ENCODE measurements around the gene GARIN5A.

DNA sequence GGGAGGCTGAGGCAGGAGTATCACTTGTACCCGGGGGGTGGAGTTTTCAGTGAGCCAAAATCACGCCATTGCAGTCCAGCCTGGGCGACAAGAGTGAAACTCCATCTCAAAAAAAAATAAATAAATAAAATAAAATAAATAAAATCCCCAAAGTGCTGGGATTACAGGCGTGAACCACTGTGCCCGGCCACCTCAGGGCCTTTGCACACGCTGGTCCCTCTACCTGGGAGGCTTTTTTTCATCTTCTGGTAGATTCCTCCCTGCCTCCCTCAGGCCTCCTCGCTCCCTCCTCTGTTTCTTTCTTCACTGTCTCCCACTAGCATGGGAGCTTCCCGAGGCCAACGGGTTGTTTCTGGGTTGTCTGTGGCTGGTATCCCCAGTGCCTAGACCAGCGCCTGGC, 28.9 kb downstream of the GARIN5A start:
- TF ChIP-seq POLR2A (IDR thresholded peaks at IDR 0.05; ENCODE audit: low read depth), result no peak
- TF ChIP-seq, protein P1, sequence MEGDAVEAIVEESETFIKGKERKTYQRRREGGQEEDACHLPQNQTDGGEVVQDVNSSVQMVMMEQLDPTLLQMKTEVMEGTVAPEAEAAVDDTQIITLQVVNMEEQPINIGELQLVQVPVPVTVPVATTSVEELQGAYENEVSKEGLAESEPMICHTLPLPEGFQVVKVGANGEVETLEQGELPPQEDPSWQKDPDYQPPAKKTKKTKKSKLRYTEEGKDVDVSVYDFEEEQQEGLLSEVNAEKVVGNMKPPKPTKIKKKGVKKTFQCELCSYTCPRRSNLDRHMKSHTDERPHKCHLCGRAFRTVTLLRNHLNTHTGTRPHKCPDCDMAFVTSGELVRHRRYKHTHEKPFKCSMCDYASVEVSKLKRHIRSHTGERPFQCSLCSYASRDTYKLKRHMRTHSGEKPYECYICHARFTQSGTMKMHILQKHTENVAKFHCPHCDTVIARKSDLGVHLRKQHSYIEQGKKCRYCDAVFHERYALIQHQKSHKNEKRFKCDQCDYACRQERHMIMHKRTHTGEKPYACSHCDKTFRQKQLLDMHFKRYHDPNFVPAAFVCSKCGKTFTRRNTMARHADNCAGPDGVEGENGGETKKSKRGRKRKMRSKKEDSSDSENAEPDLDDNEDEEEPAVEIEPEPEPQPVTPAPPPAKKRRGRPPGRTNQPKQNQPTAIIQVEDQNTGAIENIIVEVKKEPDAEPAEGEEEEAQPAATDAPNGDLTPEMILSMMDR (IDR thresholded peaks at IDR 0.05), result no peak

Data from esophagus muscularis mucosa (tissue), 3 donors.